ENCODE results near the gene KRT74.

DNA sequence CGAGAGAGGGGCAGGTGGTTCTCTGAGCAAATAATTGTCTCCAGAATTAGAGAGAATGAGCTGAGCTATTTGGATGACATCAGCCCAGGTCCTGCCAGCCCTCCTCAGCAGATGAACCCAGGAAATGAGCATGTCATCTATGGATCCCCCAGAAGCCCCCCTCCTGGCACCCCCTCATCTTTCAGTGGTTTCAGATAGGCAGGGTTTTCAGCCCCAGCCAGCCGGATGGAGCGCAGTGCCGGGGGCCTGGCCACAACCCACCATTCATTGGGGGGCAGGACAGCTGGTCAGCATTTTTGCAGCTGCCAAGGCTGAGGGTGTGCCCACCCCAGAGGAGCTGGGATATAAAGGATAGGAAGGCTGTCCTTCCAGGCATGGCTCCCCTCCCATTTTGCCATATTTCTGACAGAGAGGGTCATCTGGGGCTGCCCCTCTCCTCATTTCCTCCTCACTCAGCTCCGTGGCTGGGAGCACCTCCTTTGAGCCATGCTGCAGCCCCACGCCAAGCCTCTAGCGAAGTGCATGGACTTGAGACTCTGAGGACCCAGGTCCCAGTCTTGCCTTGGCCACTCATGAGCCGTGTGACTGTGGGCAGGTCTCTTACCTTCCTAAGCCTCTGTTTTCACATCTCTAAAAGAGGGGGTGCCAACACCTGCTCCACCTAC is 14.7 kb downstream of the KRT74 start:
- no peak for TF ChIP-seq REST (IDR thresholded peaks at IDR 0.05; ENCODE audit: insufficient read depth in 1 of 2, low read depth in 2 of 2, low read length in 2 of 2)
- TF ChIP-seq POLR2AphosphoS5 (IDR thresholded peaks at IDR 0.05; ENCODE audit: low read depth, low read length) = no peak

All from PFSK-1 (cell line).